Measurements from ENCODE around the gene XPO6. TPM values are rescaled to one million over a fixed set of nuclear protein-coding genes. Genes with fewer than 3 reads are reported as not detected.

The XPO6 gene
- total and polyA plus RNA-seq, 2 of the 13 experiments (the other 11 are each of a cell fraction or from before 2014, with no cell fraction given), result 109 to 129 TPM

GRCh38 chr16:28211758-28212531 is at the start of gene XPO6 (continued):
- no peak; the same call in 1 of the 2 replicates for TF ChIP-seq CTCF (CRISPR knock-in tag; IDR thresholded peaks at IDR 0.05)
- no peak for TF ChIP-seq FIP1L1 (IDR thresholded peaks at IDR 0.05; ENCODE audit: borderline replicate concordance, insufficient read depth, low read depth, low read length)
- no peak; the same call in 1 of the 2 replicates for TF ChIP-seq ZNF430 (CRISPR knock-in tag; IDR thresholded peaks at IDR 0.05)
- peak; percentile 73; the same call in 1 of the 2 replicates for TF ChIP-seq TFDP1 (CRISPR knock-in tag; IDR thresholded peaks at IDR 0.05; ENCODE audit: borderline replicate concordance)
- TF ChIP-seq REST (IDR thresholded peaks at IDR 0.05; ENCODE audit: borderline replicate concordance in 1 of 2, low read depth in 1 of 2, low read length in 2 of 2), result no peak
- no peak for TF ChIP-seq GRHL1 (CRISPR knock-in tag; conservative IDR thresholded peaks at IDR 0.05)
- TF ChIP-seq XBP1 (CRISPR knock-in tag; IDR thresholded peaks at IDR 0.05), result no peak
- TF ChIP-seq MED8 (CRISPR knock-in tag; IDR thresholded peaks at IDR 0.05; ENCODE audit: insufficient replicate concordance), result peak; percentile 33
- TF ChIP-seq NFE2 (CRISPR knock-in tag; IDR thresholded peaks at IDR 0.05), result 0 out of 2 replicates have a peak, but pooled peaks have one; percentile 36
- TF ChIP-seq TAF1 (CRISPR knock-in tag; IDR thresholded peaks at IDR 0.05), result peak; percentile 57
- TF ChIP-seq ZNF713 (CRISPR knock-in tag; IDR thresholded peaks at IDR 0.05), result peak; percentile 94; the same call in 1 of the 2 replicates
- TF ChIP-seq ZNF607 (CRISPR knock-in tag; IDR thresholded peaks at IDR 0.05; ENCODE audit: borderline replicate concordance), result peak; percentile 85; the same call in 1 of the 2 replicates
- TF ChIP-seq ZBTB42 (CRISPR knock-in tag; IDR thresholded peaks at IDR 0.05), result no peak
- TF ChIP-seq ZNF580 (CRISPR knock-in tag; IDR thresholded peaks at IDR 0.05; ENCODE audit: borderline replicate concordance, low read depth), result peak; percentile 67; the same call in 1 of the 2 replicates
- peak; percentile 74 for TF ChIP-seq SIX1 (CRISPR knock-in tag; IDR thresholded peaks at IDR 0.05; ENCODE audit: borderline replicate concordance)
- TF ChIP-seq THYN1 (CRISPR knock-in tag; IDR thresholded peaks at IDR 0.05; ENCODE audit: borderline replicate concordance, low read depth), result no peak
- peak; percentile 77; the same call in 1 of the 2 replicates for TF ChIP-seq IRF9 (CRISPR knock-in tag; IDR thresholded peaks at IDR 0.05; ENCODE audit: borderline replicate concordance)
